ENCODE data around the gene TMEM38A.
"Not testable (repeated sequence)": the region's sequence is repeated elsewhere in the genome, so short reads cannot be mapped to it uniquely, and the experiment has no call there.

The TMEM38A gene

DNA sequence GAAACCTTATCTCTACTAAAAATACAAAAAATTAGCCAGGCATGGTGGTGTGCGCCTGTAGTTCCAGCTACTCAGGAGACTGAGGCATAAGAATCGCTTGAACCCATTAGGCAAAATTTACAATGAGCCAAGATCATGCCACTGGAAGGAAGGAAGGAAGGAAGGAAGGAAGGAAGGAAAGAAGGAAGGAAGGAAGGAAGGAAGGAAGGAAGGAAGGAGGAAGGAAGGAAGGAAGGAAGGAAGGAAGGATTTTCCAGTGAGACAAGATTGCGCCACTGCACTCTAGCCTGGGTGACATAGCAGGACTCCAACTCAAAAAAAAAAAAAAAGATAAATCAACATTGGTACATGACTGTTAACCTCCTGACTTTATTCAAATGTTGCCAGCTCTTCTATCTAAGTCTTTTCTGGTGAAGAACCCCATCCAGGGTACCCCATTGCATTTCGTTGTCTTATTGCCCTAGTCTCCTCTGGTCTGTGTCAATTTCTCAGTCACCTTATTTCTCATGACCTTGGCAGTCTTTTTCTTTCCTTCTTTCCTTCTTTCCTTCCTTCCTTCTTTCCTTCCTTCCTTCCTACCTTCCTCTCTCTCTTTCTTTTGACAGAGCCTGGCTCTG, 74.8 kb downstream of the TMEM38A start:
- not testable (repeated sequence) for DNase-seq (ENCODE audit: low read depth); H3K4me3 ChIP-seq (ENCODE audit: low read depth, low read length)

DNA sequence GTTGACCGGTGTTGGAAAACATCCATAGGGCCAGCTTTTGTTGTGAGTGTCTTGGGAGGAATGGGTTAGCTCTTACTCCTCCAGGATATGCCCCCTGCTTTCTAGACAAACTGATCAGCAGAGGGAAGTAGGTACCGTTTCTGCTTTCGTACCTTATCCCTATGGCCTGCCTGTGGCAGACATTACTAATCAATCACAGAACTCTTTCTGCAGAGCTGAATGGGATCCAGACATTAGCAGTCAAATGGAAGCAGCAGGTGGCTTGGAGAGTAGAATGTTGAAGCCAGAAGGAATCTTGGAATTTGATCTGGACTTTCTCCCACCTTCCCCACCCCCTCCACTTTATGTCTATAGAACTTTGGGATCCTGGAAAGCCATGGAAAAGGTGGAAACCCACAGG, 75.8 kb downstream of the TMEM38A start:
- DNase-seq (ENCODE audit: low read depth) = no peak
- no peak overlapping the region for H3K4me3 ChIP-seq (ENCODE audit: low read depth, low read length)

- DNase-seq (ENCODE audit: low read depth) = no peak
- no peak overlapping the region for H3K4me3 ChIP-seq (ENCODE audit: low read depth, low read length)
Measured at GRCh38 chr19:16737911-16738310, 77.0 kb downstream of the TMEM38A start.

- no peak for DNase-seq (ENCODE audit: low read depth)
- H3K4me3 ChIP-seq (ENCODE audit: low read depth, low read length) = no peak overlapping the region
Measured at GRCh38 chr19:16739546-16739945, 78.6 kb downstream of the TMEM38A start.
